Tibial nerve (tissue), 4 donors: ENCODE data around the gene GRIFIN.

Experiments used
- EP300 ChIP-seq, 2 donors: sonication (generic); formaldehyde crosslinking; IDR thresholded peaks; one replicate each; pipeline ENCODE4 v1.6.1; 2017; ENCODE audit warnings: antibody characterized with exemption in 2 of 2, mild to moderate bottlenecking in 1 of 2
- POLR2A ChIP-seq, 2 donors: fragments of 450-650 bp; IDR thresholded peaks; one replicate each; pipeline ENCODE4 v1.6.1; 2017; ENCODE audit warnings: antibody characterized with exemption in 2 of 2, mild to moderate bottlenecking in 2 of 2, moderate library complexity in 2 of 2
- TF ChIP-seq, protein P1 (sequence below), 5 experiments: fragments of 200-600 bp in 3 of 5; fragments of 450-650 bp in 2 of 5; sonication (generic) in 3 of 5; IDR thresholded peaks; one replicate each; pipeline ENCODE4 v1.5.1; 2016 to 2019; ENCODE audit warnings: antibody characterized with exemption in 5 of 5, mild to moderate bottlenecking in 3 of 5, moderate library complexity in 2 of 5

DNA sequence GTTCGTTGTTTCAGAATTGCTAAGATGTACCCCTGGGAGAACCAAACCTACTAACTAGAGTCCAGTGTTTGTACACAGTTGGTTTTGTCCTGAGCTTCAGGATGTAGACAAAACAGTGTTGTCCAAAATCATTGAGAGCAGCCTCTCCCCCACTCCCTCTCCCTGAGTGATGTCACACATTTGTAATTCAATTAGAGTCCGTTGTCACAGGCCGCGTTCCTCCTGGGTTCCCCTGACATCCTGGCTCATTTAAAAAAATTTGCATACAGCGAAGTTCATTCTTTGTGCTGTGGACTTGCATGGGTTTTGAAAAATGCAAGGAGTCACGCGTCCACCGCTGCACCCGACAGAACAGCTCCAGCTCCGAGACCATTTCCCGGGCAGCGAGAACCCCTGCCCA is 10.3 kb downstream of the GRIFIN start:
- no peak for TF ChIP-seq POLR2A (IDR thresholded peaks at IDR 0.05)
- TF ChIP-seq, protein P1, sequence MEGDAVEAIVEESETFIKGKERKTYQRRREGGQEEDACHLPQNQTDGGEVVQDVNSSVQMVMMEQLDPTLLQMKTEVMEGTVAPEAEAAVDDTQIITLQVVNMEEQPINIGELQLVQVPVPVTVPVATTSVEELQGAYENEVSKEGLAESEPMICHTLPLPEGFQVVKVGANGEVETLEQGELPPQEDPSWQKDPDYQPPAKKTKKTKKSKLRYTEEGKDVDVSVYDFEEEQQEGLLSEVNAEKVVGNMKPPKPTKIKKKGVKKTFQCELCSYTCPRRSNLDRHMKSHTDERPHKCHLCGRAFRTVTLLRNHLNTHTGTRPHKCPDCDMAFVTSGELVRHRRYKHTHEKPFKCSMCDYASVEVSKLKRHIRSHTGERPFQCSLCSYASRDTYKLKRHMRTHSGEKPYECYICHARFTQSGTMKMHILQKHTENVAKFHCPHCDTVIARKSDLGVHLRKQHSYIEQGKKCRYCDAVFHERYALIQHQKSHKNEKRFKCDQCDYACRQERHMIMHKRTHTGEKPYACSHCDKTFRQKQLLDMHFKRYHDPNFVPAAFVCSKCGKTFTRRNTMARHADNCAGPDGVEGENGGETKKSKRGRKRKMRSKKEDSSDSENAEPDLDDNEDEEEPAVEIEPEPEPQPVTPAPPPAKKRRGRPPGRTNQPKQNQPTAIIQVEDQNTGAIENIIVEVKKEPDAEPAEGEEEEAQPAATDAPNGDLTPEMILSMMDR (IDR thresholded peaks at IDR 0.05) = no peak
- no peak for TF ChIP-seq EP300 (IDR thresholded peaks at IDR 0.05)
